ENCODE measurements around the gene IGLL5.

IGLL5 gene

DNA sequence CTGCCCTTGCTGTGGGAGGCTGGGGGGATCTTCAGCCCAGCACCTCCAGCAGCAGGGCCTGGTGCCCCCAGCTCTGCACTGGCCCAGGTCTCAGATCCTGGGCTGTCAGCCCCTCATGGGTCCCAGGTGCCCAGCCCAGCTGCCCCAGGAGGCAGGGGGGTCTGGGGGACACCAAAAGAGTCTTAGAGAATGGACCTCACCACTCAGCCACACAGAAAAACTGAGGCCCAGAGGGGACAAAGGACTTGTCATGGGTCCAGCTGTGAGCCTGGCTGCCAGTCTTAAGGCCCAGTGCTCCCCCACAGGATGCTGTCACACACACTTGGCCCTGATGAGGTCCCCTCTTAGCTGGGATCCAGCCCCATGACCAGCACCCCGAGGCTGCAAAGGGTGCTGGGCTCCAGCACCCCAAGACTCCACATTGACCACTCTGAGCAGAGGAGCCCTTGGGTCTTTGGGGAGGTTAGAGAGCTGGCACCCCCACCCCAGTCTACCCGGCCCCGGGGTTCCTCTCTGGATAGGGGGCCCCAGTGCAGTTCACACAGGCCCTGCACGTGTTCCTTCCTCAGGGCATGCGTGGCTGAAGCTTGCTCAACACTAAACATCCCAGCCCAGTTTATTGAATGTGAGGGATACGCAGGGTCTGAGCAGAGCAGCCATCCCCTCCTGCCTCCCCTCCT, 54.4 kb downstream of the IGLL5 start:
- DNase-seq, result no peak

DNA sequence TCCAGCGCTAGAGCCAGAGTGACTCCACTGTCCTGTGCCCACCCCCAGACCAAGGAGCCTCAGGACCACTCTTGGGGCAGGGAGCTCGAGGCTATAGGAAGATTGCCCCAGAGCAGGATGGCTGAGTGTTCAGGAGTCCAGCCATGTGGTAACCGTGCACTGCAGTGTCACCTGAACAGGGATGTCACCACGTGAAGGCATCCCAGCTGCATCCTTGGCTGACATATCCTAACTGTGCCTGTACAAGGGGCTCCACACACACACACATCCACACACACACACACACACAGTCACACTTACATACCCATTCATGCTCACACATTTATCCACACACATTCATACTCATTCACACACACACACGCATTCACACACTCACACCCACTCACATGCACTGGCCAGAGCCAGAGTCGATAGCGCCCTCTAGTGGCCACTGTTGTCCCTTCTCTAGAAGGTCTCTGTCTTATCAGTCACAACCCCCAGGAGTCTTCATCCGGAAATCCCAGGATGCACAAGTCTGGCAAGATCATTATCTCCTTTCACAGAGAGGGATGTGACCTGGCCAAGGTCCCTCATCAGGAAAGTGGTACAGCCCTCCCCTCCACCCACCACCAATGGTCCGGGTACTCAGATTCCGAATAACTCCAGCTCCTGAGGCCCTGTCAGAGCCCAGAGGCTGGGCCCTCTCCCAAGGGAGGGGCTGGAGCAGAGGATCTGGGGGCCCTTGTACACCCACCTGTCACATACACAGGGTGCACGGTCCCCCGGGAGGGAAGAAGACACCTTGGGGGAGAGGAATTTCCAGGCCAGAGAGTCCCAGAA, 55.1 kb downstream of the IGLL5 start:
- DNase-seq, result no peak

DNA sequence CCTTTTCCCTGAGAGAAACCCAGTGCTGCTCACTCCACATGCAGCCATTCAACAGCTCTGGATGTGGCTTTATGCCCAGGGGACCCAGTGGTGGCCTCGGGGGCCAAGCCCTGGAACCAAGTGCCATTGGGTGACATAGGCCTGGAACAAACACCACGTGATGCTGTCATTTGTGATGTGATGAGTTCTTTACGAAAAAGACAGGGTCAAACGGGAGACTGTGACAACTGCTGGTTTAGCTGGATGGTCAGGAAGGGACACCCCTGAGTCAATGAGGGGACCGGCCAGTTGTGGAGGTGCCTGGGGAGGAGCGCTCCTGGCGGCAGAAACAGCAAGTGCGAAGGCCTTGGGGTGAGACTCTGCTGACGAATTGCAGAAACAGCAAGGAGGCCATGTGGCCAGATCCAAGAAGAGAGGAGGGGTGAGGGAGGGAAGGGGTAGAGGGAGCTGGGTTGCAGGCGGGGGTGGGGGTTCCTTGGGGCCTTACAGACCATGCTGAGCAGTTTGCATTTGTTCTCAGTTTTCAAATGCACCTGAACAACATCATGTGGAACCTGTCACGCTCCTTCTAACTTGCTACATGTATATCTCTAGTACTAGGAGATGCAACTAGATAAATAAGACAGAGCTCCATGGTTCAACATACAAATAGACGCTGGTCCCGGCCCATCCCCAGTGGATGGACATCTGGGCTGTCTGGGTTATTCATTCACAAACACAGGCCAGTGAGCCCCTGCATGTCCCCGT, 56.1 kb downstream of the IGLL5 start:
- DNase-seq, result no peak

DNA sequence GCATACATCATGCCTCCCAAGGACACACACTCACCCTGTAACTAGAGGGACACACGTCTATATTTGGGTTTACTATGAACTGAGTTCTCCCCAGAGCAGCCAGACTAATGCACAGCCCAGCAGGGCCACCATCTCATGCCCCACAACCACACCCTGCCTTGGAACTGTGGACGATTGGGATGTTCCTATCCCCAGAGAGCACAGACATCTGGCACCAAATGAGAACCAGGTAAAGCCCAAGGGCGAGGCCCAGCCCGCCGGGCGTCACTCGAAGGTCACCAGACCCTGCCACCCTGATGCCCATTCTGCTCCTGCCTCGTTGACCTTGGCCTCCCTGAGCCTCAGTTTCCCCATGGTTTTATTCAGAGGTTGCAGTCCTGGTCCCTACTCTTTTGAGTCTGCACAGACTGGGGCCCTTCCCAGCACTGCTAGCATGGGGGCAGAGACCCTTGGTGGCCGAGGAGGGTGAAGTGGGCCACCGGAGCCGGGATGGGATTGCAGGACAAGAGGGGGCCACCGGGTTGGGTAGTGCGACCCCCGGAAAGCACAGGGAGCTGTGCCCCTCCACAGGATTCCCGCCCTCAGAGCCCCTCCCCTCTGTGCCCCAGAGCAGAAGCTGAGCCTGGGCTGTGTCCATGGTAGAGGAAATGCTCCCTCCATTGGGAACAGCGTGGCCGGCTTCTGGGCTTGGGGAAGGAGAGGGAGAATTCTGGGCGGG, 56.8 kb downstream of the IGLL5 start:
- no peak for DNase-seq

DNA sequence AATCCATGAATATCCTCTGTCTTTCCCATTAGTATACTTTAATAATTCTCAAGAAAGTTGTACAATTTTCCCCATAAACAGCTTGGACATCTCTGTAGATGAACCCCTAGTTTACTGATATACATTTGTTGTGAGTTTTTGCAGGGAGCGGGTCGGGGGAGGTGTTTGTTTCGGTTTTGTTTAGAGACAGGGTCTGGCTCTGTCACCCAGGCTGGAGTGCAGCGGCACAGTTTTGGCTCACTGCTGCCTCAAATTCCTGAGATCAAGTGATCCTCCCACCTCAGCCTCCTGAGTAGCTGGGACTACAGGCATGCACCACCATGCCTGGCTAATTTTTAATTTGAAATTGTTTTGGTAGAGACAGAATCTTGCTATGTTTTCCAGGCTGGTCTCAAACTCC, 57.6 kb downstream of the IGLL5 start:
- DNase-seq, result no peak

Data from NCI-H187 treated with DMSO at 0.1 percent for 48 hours (cell line).